GM19328 (cell line): ENCODE results near the gene RNU1-2.
"Not testable (repeated sequence)": the region's sequence is repeated elsewhere in the genome, so short reads cannot be mapped to it uniquely, and the experiment has no call there.

Source experiments
- ATAC-seq: cut with Tn5 transposase; IDR thresholded peaks from one replicate; pipeline ENCODE4 v1.9.1; 2021; ENCODE audit warnings: mild to moderate bottlenecking, moderate library complexity; ENCODE audit not compliant: unreplicated experiment

RNU1-2 gene

DNA sequence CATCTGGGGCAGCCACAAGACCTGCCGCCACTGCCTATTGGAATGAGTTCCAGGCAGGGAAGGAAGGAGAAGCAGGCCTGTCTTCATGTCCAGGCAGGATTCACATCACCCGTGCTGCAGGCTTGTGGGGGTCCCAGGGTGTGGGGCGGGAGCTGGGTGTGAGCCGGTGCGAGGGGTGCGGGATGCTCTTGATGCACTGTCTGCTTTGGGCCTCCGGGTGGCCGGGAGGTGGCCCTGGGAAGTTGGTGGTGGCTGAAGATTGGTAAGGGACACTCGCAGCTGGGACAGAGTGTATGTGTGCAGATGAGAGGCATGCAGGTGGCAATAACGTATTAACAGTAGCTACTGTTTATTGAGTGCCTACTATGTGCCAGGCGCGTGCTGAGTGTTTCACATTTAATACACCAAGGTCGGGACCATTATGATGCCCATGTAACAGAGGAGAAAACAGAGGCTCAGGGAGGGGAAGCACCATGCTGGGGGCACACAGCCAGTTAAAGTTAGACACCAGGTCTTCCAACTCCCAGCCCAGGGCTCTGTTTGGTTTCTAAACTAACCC lies 29.2 kb downstream of the RNU1-2 start:
- ATAC-seq, result no peak

DNA sequence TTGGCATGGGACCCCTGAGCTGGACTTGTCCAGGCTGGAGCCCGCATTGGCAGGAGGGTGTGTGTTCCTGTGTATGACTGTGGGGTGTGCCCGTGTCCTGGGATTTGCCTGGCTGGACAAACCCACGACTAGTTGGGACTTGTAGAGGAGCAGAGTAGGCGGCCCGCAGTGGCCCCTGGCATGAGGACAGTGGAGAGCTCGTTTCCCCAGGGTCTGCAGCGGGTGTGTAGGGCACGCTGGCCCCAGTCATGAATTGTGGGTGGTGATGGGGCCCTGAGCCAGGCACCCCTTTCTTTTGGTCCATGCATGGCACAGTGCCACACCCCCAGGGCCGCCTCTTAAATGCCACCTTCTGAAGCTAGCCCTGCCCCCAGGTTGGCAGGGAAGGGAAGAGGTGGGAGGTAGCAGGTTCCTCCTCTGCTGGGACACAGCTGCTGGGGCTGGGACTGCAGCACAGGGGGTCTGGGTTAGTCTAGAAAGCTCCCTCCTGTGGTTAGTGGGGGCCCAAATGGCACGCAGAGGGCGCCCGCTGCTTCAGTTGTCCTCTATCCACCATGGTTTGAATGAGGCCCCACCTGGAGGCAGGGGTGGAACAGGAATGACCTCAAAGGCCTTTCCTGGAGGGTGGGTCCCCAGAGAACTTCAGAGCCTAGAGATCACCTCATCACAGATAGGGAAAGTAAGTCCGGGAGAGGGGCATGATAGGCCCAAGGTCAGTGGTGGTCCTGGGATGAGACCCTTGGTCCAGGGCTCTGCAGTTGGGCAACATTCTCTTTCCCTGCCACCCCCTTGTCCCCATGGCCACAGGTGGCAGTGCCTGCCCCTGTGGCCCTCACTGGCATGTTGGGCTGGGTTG lies 30.1 kb downstream of the RNU1-2 start:
- no peak for ATAC-seq

DNA sequence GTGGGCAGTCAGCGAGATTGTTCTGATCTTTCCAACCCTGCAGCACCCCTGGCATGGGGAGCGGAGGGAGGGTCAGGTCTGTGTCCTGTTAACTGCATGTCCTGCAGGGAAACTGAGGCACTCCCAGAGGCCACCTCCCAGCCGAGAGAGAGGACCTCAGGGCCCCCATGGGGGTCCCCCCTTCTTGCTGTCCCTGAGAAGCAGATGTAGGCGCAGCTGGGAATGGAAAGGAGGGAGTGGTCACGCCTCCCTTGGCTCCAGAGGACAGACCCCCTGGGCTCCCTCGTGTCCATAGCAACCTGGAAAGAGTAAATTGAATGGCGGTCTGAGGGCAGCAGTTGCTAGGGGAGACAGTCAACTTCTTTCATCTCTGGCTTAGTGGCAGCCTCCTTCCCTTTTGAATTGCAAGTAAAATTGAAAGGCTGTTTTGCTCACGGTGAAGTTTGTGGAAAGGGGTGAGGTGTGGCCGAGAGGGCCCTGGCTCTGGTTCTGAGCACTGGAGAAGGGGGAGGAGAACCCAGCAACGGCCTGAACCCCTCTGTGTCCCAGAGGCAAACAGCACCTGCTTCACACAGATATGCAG lies 30.8 kb downstream of the RNU1-2 start:
- ATAC-seq, result no peak

DNA sequence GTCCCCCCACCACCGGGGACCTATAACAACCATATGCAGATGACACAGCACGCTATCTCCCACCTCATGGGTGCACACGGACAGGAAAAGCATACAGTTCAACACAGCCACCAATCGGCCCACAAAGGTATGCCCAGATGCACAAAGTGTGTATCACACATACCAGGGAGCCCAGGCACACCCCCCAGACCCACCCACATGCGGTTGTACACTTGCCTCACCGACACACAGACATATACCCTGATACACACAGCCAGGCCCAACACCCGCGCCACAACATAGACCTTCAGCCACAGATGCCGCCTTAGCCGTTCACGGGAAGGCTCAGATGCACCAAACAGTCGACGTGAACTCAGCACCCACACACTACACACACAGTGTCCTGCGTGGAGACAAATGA lies 31.5 kb downstream of the RNU1-2 start:
- ATAC-seq, result no peak

DNA sequence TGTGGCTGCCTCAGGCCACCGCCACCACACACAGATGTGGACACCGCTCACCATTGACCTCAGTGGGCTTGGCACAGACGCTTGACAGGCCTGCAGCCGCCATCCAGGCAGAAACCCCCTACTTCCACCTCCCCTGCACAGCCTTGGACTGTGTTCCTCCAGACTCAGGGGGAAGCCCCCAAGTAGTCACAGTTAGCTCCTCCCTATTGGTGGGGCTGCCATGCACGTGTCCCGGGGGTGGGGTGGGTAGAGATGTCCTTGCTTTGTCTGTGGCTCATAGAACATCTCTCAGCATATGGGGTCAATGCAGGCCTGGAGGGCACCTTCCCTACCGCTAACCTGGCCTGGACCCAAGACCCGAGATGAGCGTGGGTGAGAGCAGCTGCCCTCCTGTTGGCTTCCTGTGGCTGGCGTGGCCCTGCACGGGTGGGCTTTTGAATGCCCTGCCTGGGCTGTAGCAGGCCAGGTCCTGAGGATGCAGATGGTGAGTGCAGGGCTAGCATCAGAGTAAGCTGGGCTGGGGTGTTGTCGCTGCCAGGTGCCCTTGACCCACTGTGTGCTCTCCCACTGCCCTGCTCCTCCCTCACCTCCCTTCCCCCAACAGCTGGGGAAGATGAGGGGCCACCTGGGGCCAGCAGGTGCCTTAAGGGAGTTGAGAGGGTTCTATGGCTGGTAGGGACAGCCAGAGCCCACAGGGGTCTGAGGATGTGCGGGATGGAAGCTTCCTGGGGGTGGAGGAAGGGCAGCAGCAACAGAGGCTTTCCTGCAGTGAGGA lies 32.1 kb downstream of the RNU1-2 start:
- ATAC-seq, result no peak

DNA sequence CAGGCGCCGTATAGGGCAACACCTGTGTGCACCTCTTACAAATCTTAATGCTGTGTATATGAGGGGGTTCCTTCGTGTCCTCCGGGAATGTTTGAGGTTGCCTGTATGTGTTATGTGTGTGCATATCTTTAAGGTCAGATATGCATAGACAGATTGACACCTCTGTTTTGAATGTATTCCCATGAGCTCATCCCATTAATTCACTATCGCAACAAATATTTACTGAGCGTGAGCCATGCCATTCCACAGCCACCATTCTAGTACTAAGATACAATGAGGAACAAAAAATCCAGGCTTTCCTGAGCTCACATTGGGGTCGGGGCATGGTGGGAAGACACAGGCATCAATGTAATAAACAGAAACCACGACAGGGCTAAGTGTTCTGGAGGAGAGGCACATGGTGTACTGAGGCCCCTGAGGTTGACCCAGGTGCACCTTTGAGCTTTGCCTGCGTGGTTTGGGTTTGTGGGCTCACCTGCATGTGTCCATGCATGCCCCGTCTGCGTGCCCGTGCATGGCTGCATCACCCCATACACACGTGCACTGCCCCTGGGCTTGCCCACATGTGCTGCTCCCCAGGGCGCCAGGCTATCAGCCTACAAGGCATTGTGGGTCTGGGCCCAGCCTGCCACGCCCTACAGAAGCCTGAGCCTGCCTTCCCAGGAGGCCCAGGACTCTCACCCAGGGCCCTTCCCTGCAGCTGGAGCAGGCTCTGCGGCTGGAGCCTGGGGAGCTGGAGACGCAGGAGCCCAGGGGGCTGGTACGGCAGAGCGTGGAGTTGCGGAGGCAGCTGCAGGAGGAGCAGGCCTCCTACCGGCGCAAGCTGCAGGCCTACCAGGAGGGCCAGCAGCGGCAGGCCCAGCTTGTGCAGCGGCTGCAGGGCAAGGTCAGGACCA lies 33.6 kb downstream of the RNU1-2 start:
- ATAC-seq, result not testable (repeated sequence)

DNA sequence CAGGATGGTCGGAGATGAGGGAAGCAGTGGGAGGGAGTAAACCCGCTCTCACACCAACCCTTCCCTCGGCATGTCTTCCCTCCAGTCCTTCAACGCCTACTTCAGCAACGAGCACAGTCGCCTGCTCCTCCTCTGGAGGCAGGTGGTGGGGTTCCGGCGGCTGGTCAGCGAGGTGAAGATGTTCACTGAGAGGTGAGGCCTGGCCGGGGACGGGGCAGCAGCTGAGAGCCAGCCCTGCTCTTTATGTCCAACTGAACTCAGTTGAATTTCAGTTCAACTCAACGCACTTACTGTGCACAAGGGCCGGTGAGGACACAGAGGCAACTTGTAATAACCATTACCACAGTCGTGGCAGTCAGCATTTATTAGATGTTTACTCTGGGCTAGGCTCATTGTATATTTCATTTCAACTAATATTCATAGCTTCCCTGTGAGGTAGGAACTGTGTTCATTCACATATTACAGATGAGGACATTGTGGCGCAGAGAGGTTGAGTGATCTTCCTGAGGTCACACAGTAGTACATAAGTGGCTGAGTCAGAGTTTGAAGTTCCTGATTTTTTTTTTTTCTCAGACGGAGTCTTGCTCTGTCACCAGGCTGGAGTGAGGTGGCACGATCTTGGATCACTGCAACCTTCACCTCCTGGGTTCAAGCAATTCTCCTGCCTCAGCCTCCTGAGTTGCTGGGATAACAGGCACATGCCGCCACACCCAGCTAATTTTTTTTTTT lies 35.6 kb downstream of the RNU1-2 start:
- ATAC-seq, result not testable (repeated sequence)

DNA sequence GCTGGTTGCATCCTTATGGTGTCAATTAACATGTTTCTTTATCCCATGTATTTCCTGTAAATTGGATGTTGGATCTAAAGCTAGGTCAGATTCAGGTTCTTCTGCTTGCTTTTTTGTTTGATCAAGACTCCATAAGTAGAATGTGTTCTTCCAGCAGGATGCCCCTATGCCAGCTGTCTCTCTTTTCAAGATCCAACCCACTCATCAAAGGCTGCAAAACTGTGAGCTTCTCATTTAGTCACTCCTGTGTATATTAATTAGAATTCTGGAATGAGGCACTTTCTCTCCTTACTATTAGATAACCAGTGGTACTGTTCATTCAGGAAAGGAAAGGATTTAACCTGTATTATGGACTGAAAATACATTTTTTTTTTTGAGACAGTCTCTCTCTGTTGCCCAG lies 38.2 kb downstream of the RNU1-2 start:
- not testable (repeated sequence) for ATAC-seq

DNA sequence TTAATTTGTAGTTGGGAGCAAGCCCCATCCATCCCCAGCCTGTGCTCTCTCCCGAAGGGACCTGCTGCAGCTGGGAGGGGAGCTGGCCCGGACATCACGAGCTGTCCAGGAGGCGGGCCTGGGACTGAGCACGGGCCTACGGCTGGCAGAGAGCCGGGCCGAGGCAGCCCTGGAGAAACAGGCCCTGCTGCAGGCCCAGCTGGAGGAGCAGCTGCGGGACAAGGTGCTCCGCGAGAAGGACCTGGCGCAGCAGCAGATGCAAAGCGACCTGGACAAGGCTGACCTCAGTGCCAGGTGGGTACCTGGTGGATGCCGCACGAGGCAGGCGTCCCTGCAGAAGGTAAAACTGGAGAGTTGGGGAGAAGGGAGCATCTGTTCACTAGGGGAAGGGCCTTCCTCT lies 40.8 kb downstream of the RNU1-2 start:
- not testable (repeated sequence) for ATAC-seq

DNA sequence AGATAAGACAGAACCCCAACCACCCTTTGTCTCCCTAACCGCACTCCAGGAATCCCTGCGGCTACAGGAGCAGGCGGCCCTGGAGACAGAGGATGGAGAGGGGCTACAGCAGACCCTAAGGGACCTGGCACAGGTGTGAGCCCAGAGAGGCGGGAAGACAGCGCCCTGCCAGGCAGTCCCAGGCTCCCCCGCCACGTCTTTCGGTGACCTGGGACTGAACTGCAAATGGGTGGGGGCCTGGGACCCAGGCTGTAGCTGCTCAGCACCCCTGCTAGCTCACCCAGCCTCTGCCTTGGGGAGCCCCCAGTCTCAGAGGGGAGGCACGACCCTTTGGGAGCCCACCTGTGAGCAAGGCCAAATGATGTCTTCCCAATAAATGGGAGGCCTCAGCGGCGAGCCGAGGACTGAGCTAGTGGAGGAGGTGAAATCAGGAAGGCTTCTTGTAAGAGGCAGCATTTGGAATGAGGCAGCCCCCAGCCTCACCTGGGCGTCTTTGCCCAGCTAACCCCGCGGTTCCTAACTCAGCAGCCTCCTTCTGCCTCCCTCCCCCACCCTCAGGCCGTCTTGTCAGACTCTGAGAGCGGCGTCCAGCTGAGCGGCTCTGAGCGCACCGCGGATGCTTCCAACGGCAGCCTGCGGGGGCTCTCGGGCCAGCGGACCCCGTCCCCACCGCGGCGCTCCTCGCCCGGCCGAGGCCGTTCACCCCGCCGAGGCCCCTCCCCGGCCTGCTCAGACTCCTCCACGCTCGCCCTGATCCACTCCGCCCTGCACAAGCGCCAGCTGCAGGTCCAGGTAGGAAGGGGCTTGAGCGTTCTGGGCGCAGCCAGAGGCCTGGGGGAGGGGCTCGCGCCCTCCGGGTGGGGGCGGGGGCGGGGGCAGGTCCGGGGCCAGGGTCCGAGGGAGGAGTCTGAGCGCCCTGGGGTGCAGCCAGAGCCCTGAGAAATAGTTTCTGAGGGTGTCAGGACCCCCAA lies 42.9 kb downstream of the RNU1-2 start:
- no peak for ATAC-seq

DNA sequence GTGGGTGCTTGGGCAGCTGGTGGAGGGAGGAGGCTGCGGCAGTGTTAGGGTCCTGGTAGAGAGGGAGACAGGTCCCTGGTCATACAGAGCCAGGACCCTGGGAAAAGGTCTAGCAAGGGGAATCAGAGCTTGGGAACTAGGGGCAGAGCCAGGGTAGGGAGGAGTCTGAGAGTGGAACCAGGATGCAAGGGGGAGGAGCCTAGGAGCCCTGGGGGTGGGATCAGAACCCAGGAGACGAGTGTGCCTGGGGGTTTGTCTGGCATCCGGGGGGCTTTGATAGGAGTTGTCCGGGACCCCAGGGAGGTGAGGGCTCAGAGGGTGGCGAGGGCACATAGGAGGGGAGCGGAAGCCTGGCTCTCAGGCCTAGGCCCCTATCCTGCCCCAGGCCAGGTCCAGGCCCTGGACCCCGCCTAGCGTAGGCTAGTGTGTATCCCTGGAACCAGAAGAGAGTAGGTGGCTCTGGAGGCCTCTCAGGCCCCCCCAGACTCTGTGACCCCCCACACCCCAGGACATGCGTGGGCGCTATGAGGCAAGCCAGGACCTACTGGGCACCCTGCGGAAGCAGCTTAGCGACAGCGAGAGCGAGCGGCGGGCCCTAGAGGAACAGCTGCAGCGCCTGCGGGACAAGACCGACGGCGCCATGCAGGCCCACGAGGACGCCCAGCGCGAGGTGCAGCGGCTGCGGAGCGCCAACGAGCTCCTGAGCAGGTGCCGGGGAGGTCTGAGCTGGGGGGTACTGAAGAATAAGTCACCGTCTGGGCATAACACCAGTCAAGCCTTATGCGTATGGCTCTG lies 43.8 kb downstream of the RNU1-2 start:
- ATAC-seq, result not testable (repeated sequence)

DNA sequence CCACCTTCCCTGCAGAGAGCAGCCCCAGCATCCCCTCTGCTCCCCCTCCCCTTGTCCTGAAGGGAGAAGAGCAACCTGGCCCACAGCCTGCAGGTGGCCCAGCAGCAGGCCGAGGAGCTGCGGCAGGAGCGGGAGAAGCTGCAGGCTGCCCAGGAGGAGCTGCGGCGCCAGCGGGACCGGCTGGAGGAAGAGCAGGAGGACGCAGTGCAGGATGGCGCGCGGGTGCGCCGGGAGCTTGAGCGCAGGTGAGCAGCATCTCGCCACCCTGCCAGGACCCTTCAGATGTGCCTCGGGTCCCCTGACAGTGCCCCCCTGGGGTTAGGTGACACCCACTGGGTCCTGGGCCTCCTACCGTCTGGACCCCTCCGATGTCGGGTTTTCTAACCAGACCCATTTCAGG lies 48.3 kb downstream of the RNU1-2 start:
- no peak for ATAC-seq

DNA sequence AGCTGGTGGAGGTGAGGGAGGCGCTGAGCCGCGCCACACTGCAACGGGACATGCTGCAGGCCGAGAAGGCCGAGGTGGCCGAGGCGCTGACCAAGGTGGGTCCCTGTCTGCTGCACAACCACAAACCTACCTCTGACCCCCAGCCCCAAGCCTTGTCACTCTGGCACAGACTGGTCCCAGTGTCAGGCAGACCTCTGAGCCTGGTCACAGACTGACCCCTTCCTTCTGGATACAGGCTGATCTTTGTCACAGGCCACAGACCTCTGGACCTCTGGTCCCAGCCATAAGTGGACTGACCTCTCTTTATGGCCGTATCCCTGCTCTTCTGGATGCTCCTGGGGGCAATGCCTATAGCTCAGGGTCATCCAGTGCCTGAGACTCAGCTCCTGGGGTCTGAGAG lies 49.7 kb downstream of the RNU1-2 start:
- ATAC-seq, result not testable (repeated sequence)
